ENCODE results near the gene RNASE7.
A peak's percentile ranks its signal among the peaks of the same experiment; 100 is the strongest.

The RNASE7 gene

DNA sequence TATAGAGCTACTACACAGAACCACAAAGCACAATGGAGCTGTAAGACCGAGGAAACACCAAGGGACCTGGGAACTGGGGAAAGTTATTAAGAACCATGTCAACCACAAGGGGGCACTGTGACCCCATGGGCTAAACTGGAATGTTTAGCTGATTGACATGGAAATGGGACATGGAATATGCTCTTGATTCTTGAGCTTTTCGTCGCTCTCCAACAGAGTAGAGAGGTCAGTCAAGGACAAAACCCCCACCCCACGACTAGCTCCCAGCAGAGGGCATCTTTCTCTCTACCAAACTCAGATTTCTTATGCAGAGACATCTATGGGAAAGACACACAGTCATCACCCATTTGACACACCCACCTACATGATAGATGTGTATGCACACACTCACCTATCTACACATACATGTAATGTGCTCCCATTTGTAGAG is 27.4 kb upstream of the RNASE7 start:
- peak; percentile 90 for DNase-seq
- no peaks in the 10 kb centered on the region for H3K27me3 ChIP-seq

DNA sequence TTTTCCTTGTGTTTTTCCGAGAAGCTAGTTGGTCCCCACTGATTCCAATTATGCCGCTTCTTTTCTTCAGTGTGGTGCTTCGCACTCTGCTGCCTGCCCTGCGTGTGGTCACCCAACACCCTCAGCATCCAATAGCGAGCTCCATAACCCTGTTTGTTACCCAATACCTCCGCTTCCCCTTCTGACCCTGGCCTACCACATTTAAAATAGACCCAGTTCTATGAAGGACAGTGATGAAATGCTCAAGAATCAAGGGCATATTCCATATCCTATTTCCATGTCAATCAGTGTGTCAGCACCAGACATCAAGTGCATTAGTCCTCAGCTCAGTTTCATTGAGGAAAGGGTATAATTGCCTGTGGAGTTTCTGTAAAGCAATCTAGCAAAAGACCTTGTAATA is 26.9 kb upstream of the RNASE7 start:
- DNase-seq: no peak
- H3K4me1 ChIP-seq: peaks cover 4% of the 10 kb centered on the region; the same call in 1 of the 2 replicates
- H3K27me3 ChIP-seq: no peaks in the 10 kb centered on the region
- H3K36me3 ChIP-seq: no peaks in the 10 kb centered on the region
- H3K9me3 ChIP-seq: no peaks in the 10 kb centered on the region
- H3K4me3 ChIP-seq (ENCODE audit: low read depth, low read length): no peak overlapping the region
- TF ChIP-seq, protein P1, sequence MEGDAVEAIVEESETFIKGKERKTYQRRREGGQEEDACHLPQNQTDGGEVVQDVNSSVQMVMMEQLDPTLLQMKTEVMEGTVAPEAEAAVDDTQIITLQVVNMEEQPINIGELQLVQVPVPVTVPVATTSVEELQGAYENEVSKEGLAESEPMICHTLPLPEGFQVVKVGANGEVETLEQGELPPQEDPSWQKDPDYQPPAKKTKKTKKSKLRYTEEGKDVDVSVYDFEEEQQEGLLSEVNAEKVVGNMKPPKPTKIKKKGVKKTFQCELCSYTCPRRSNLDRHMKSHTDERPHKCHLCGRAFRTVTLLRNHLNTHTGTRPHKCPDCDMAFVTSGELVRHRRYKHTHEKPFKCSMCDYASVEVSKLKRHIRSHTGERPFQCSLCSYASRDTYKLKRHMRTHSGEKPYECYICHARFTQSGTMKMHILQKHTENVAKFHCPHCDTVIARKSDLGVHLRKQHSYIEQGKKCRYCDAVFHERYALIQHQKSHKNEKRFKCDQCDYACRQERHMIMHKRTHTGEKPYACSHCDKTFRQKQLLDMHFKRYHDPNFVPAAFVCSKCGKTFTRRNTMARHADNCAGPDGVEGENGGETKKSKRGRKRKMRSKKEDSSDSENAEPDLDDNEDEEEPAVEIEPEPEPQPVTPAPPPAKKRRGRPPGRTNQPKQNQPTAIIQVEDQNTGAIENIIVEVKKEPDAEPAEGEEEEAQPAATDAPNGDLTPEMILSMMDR (IDR thresholded peaks at IDR 0.05; ENCODE audit: low read depth, low read length): no peak

More for the DNA sequence above, 27.4 kb upstream of the RNASE7 start:
- Histone ChIP-seq H3K4me3 (ENCODE audit: low read depth, low read length) (no peak overlapping the region), H3K9me3 (no peaks in the 10 kb centered on the region), H3K4me1 (peaks cover 4% of the 10 kb centered on the region; the same call in 1 of the 2 replicates), H3K36me3 (no peaks in the 10 kb centered on the region)
- TF ChIP-seq, protein P1 (IDR thresholded peaks at IDR 0.05; ENCODE audit: low read depth, low read length): peak; percentile 97

DNA sequence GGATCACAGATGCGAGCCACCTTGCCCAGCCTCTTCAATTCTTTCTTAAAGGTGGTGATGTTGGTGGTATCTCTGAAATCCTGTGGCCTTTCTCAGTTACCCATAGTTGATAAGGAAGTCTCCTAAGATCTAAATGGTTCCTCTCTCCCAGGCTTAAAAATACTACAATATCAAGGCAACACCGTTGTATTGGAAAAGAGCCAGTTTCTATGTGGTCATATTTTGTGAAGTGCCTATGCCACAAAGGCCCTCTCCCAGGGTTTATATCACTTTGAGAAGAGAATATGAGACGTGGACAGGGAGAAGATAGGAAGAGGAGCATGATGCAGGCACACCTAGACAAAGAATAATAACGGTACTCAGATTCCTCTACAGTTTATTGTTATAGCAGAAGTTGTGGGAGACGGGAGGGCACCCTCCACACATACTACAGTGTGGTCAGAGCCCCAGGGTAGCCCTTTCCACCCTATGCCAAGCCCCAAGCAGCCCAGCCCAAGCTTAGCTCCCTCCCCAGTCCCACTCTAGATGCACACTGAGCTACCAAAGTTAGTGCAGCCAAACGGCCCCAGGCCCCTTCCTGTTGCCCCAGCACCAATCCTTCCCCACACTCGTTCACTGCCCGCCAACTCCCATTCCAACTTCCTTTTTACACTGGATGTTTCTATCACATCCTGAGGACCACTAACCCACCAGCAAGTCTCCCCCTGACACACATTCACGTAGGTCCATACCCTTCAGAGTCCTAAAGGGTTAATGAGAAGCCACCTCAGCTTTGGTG is 25.6 kb upstream of the RNASE7 start:
- TF ChIP-seq, protein P1 (IDR thresholded peaks at IDR 0.05; ENCODE audit: low read depth, low read length): no peak
- no peak overlapping the region for H3K4me3 ChIP-seq (ENCODE audit: low read depth, low read length)
- H3K36me3 ChIP-seq: no peaks in the 10 kb centered on the region
- no peak for DNase-seq
- H3K4me1 ChIP-seq: peaks cover 4% of the 10 kb centered on the region; the same call in 1 of the 2 replicates
- H3K9me3 ChIP-seq: no peaks in the 10 kb centered on the region
- no peaks in the 10 kb centered on the region for H3K27me3 ChIP-seq

DNA sequence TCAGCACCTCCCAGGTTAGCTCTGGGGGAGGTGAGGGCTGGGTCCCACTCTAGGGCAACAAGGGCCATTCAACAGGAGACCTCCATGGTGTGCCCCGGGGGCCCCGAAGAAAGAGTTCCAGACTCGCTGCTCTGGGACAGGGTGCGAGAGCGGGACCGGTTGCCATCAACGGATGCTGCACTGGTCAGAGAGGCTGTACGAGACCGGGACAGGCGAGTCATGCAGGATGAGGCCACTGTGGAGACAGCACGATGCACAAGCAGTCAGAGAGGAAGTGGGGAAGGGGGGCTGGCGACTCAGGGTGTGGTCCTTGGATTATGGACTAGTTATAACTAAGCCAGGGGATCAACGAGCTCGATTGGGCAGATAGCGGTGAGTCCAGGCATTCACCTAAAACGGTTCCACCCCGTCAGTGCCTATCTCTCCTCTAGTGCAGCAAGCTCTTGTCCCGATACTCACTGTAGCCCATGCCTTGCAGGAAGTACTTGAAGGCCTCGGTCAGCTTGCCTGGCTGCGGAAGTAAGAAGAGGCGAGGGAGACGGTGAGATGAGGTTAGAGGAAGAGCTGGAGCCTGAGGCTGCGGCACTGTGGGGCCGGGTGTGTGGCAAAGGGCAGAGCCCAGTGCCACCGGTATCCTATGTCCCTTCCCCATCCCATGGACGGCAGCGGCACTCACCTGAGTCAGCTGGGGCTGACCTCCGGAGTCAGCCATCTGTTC is 24.5 kb upstream of the RNASE7 start:
- H3K4me3 ChIP-seq (ENCODE audit: low read depth, low read length): no peak overlapping the region
- TF ChIP-seq, protein P1 (IDR thresholded peaks at IDR 0.05; ENCODE audit: low read depth, low read length): no peak
- H3K27me3 ChIP-seq: no peaks in the 10 kb centered on the region
- H3K9me3 ChIP-seq: no peaks in the 10 kb centered on the region
- H3K4me1 ChIP-seq: peaks cover 4% of the 10 kb centered on the region; the same call in 1 of the 2 replicates
- DNase-seq: no peak
- no peaks in the 10 kb centered on the region for H3K36me3 ChIP-seq

DNA sequence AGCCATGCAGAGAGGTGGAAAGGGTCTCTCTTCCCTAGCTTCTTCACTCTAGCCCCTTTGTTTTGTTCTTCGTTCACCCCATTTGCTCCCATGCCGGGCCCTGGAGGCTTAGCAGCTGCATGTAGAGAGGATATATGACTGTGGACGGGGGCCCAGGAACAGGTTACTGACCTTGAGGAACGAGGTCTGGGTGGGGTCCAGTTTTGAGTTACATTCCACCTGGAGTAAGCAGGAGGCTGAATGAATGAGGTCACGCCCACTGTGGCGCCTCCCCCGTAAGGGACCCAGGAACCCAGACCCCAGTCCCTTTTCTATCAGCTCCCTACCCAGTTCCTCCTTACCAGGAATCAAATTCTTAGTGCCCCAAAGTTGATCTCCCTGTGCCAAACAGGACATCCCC is 23.9 kb upstream of the RNASE7 start:
- Histone ChIP-seq H3K27me3 (no peaks in the 10 kb centered on the region), H3K36me3 (no peaks in the 10 kb centered on the region), H3K4me1 (peaks cover 4% of the 10 kb centered on the region; the same call in 1 of the 2 replicates), H3K4me3 (ENCODE audit: low read depth, low read length) (no peak overlapping the region), H3K9me3 (no peaks in the 10 kb centered on the region)
- no peak for DNase-seq
- TF ChIP-seq, protein P1 (IDR thresholded peaks at IDR 0.05; ENCODE audit: low read depth, low read length): no peak
